Activated T-helper 9 cell treated with anti-CD3 and anti-CD28 coated beads, Interleukin-2, amount 50 U/mL, for 16 hours (primary cell): ENCODE measurements around the gene DIP2A.

Experiments used
- DNase-seq: peaks from one replicate; pipeline ENCODE4 v3.0.0-alpha.2; 2020; ENCODE audit warnings: low read depth

DIP2A gene, protein sequence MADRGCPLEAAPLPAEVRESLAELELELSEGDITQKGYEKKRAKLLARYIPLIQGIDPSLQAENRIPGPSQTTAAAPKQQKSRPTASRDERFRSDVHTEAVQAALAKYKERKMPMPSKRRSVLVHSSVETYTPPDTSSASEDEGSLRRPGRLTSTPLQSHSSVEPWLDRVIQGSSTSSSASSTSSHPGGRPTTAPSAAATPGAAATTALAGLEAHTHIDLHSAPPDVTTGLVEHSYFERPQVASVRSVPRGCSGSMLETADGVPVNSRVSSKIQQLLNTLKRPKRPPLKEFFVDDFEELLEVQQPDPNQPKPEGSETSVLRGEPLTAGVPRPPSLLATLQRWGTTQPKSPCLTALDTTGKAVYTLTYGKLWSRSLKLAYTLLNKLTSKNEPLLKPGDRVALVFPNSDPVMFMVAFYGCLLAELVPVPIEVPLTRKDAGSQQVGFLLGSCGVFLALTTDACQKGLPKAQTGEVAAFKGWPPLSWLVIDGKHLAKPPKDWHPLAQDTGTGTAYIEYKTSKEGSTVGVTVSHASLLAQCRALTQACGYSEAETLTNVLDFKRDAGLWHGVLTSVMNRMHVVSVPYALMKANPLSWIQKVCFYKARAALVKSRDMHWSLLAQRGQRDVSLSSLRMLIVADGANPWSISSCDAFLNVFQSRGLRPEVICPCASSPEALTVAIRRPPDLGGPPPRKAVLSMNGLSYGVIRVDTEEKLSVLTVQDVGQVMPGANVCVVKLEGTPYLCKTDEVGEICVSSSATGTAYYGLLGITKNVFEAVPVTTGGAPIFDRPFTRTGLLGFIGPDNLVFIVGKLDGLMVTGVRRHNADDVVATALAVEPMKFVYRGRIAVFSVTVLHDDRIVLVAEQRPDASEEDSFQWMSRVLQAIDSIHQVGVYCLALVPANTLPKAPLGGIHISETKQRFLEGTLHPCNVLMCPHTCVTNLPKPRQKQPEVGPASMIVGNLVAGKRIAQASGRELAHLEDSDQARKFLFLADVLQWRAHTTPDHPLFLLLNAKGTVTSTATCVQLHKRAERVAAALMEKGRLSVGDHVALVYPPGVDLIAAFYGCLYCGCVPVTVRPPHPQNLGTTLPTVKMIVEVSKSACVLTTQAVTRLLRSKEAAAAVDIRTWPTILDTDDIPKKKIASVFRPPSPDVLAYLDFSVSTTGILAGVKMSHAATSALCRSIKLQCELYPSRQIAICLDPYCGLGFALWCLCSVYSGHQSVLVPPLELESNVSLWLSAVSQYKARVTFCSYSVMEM (N-terminal part only)

GRCh38 chr21:46458315-46459023 lies at the start of gene DIP2A:
TSS of gene DIP2A (plus strand) at chr21:46458891. CDS start at chr21:46459132, 241 bp downstream.
- peak; percentile 91 for DNase-seq

DNA sequence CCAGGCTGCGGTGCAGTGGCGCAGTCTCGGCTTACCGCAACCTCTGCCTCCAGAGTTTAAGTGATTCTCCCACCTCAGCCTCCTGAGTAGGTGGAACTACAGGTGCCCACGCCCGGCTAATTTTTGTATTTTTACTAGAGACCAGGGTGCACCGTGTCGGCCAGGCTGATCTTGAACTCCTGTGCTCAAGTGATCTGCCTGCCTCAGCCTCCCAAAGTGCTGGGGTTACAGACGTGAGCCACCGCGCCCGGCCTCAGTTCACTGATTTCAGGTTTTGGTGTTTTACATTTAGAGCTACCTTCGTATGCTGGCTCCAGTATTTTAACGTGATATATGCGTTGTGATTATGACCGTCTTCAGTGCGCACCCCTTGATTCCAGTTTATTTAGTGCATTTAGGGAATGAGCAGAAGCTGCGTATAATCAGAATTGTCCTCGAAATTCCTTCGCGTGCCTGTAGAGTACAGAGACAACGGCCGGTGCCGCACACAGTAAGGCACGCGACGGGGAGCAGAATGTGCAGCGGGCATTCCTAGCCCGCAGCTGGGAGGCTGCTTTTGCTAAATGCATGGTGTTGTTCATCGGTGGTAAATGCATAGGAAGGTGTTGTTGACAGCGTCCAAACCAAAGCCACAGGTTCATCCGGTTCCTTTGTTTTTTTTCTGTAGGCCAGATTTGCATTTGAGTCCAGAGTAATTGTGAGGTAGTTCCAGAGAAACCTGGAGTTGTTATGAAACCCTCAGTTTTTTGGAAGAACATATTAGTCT lies 48.9 kb upstream of the DIP2A start:
- no peak for DNase-seq

DNA sequence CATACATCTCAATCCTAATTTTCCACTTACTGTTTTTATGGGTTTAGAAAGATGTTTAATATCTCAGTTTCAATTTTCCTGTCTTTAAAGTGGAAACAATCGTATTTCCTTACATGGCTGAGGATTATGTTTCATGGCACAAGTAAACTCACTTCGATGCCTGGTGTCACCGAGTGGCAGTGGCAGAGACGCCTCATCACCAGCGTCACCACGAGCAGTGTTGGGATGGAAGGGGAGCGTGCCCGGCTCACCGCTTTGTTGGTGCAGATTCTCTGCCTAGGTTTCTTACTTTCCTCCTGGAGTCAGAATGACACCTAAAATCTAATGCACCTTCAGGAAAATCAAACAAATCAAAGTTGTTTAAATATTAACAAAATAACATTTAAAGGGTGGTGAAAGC lies 48.2 kb upstream of the DIP2A start:
- no peak for DNase-seq

GRCh38 chr21:46411236-46411635 lies 47.5 kb upstream of the DIP2A start:
- no peak for DNase-seq

DNA sequence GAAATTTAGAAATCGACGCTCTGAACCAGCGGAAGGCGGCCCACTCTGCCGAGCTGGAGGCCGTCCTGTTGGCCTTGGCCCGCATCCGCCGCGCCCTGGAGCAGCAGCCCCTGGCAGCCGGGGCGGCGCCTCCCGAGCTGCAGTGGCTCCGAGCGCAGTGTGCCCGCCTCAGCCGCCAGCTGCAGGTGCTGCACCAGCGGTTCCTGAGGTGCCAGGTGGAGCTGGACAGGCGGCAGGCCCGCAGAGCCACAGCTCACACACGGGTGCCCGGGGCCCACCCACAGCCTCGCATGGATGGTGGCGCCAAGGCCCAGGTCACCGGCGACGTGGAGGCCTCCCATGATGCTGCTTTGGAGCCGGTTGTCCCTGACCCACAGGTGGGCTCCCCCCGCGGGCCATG lies 47.0 kb upstream of the DIP2A start:
- no peak for DNase-seq

DNA sequence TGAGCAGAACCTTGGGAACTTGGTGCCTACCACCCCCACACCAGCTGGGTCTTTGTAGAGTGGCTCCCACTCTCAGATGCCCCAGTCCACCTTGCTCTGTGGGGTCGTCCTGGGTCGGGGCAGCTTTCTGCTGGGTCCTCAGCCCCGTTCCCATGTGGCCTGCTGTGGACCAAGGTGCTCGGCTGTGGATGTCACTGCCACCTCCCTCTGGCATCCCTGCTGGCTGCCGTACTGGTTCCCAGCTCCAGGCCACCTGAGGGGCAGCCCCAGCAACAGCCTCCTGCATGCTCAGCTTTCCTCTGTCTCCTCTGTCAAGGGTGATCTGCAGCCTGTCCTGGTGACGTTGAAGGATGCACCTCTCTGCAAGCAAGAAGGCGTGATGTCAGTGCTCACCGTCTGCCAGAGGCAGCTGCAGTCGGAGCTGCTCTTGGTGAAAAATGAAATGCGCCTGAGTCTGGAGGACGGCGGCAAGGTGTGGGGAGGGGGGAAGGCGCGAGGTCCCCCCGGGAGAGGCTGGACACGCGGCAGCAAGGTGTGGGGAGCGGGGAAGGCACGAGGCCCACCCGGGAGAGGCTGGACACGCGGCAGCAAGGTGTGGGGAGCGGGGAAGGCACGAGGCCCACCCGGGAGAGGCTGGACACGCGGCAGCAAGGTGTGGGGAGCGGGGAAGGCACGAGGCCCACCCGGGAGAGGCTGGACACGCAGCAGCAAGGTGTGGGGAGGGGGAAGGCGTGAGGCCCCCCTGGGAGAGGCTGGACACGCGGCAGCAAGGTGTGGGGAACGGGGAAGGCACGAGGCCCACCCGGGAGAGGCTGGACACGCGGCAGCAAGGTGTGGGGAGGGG lies 45.9 kb upstream of the DIP2A start:
- no peak for DNase-seq

DNA sequence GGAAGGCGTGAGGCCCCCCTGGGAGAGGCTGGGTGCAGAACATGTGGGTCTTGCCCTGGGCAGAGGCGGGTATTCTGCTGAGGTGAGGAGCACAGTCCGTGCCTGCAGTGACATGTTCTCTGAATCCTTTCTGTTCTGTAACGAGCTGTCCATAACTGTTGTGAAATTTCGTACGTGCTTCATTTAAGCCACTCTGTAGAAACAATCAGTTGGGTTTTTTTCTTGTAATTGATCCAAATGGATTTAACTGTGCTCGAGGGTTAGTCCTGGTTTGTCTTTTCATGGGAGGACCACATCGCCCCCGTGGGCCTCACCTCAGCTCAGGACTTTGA lies 45.4 kb upstream of the DIP2A start:
- DNase-seq: no peak

DNA sequence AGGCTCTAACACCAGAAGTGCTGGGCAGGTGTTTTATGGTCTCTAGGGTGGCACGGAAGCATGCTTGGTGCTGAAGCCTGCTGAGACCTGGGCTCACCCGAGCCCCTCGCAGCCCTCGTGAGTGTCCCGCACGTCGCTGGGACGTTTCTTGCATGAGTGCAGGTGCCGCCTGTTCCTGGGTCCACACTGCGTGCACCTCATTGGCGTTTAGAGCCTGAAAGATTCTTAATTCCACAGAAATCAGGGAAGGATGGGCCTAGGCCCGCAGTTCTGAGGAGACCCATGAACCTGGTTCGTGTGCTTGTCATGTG lies 43.8 kb upstream of the DIP2A start:
- no peak for DNase-seq

DNA sequence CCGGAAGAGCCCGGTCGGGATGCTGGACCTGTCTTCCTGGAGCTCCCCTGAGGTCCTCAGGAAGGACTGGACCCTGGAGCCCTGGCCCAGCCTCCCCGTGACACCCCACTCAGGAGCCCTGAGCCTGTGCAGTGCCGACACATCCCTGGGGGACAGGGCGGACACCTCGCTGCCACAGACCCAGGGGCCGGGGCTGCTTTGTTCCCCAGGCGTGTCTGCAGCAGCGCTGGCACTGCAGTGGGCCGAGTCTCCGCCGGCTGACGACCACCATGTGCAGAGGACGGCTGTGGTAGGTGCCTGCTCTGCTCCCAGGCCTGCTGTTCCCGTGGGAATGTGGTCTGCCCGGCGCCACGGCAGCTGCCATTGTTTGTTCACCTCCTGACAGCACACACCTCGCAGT lies 42.1 kb upstream of the DIP2A start:
- DNase-seq: no peak

- DNase-seq: no peak
Measured at GRCh38 chr21:46418265-46418946, 40.3 kb upstream of the DIP2A start.

DNA sequence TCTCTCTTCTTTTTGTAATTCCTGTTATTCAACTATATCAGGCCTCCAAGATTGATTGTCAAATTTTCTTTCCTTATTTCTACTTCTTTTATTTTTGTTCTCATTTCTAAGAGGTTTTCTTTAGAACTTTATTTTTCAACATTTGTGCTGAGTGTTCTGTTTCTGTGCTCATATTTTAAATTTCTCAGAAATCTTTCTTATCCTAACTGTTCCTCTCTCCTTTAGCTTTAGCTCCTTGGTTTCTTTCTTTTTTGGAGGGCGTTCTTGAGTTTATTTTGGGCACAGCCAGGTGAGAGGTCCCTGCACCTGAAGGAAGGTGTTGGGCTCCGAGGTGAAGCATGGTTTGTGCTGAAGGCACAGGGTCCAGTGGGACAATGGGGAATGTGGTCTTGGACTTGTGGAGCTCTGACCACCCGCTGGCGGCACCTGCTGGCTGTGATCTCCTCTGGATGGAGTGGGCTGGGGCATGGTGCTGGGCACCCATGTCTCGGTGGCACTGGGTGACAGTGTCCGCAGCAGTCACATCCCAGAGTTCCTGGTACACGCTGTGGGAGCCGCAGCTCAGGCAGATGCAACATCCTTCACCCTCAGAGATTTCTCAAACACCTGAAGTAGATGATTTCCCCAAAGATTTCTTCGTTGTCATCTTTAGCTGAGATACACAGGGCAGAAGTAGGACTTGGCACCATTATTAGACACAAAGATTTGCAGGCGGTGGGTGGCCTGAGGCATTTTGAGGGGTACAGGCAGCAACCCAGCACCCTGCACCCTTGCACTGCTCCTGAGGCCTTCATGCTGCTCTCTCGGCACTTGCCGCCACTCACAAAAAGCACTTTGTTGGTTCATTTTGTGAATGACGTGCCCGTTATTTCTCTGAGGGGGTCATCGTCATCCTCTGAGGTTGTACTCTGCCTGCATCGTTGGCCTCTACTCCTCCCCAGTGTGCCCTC lies 38.2 kb upstream of the DIP2A start:
- DNase-seq: no peak

DNA sequence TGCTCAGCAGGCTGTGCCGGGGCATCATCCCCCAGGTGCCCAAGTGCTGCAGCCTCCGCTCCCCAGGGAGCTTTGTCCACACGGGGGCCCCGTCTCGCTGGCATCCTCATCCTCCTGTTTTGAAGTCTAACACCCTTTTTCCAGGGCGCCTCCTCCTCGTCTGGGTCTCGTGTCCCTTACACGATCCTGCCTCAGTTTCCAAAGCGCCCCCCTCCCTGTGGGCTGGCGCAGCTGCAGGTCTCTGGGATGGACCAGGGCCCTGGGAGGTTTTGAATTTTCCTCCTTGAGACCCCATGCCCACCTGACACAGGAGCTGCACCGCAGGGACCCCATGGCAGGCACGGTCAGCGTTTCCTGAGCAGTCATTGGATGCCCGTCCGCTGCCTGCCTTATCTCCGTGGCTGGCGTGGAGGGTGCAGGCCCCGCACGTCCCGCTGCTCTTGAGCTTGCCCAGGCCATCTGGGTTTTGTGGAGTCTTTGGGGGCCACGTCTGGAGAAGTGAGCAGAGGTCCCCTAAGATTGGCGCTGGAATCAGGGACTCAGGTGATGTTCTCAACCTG lies 37.4 kb upstream of the DIP2A start:
- DNase-seq: no peak

DNA sequence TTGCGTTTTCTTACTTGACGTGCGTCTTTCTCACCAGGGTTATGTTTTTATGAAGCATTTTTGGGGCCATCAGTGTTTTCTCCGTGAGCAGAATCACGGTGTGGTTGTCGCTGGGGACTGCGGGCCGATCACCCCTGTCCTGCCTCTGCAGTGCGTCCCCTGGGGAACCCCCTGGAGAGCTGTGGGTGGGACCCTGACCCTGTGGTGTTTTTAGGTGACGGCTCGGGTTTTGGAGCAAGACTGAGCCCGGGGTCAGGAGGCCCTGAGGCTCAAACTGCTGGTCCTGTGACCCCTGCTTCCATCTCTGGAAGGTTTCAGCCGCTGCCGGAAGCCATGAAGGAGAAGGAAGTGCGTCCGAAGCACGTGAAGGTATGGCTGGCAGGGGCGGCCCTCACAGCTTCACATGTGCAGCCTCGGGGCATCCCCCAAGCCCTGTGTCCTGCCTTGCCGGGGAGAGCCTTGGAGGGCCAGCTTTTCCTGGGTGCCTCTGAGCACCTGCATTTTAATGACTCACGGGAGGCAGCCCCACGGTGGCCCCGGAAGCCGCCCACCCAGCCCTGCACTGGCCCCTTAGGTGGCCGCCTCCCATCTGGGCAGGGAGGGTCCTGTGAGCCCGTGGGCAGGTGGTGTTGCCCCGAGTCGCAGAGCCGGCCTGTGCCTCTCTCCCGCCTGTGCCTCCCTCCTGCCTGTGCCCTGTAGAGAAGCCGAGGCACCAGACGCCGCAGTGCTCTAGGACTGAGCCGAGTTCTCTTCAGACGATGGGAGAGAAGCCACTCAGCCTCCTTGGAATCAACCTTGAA lies 36.7 kb upstream of the DIP2A start:
- no peak for DNase-seq

- no peak for DNase-seq
Measured at GRCh38 chr21:46422636-46423241, 36.0 kb upstream of the DIP2A start.

GRCh38 chr21:46423546-46424038 lies 35.1 kb upstream of the DIP2A start:
- no peak for DNase-seq

- no peak for DNase-seq
Measured at GRCh38 chr21:46424039-46424591, 34.6 kb upstream of the DIP2A start.
